Caco-2 (cell line): Measurements from ENCODE around the gene USP20. TPM values are rescaled to one million over a fixed set of nuclear protein-coding genes. Genes with fewer than 3 reads are reported as not detected.

ENCODE experiments used
- BruUV-seq: library from RNA; stranded (reverse); fragments of 400-500 nt; replicated peaks from 2 replicates; lab custom pipeline; 2021; lab: Mats Ljungman, UMichigan
- CTCF ChIA-PET: fragments of 300-600 bp; sonication (Branson Sonifier 250); formaldehyde crosslinking; loops from one replicate; lab custom pipeline; 2022; ENCODE audit warnings: antibody characterized with exemption; lab: Charles Lee
- POLR2A ChIA-PET: fragments of 300-600 bp; sonication (Branson Sonifier 250); formaldehyde crosslinking; loops from one replicate; lab custom pipeline; 2022; ENCODE audit warnings: antibody characterized with exemption; lab: Charles Lee
- DNase-seq, 2 experiments: peaks; one replicate each; pipeline versions ENCODE4 v3.0.0 to v3.0.0-alpha.2; 2020 to 2022
- H3K27me3 ChIP-seq: replicated peaks from 2 replicates; pipeline ENCODE4 v1.6.0; 2011; ENCODE audit warnings: low read length; ENCODE audit not compliant: control insufficient read depth, insufficient read depth
- H3K36me3 ChIP-seq: 2 replicates; pipeline ENCODE4 v1.5.1; 2011; ENCODE audit warnings: low read length; ENCODE audit not compliant: control insufficient read depth, insufficient read depth
- H3K4me1 ChIP-seq: fragments of 250-450 bp; sonication (Bioruptor Pico); 2 replicates; pipeline ENCODE4 v1.5.1; 2020; ENCODE audit warnings: mild to moderate bottlenecking
- H3K4me3 ChIP-seq: 2 replicates; pipeline ENCODE4 v1.5.1; 2011; ENCODE audit warnings: low read depth, mild to moderate bottlenecking, control low read depth, low read length
- H3K9me3 ChIP-seq: fragments of 250-450 bp; sonication (Bioruptor Pico); 2 replicates; pipeline ENCODE4 v1.5.1; 2020; ENCODE audit warnings: mild to moderate bottlenecking, moderate library complexity
- H3K27ac Mint-ChIP-seq: one replicate; pipeline ENCODE4 v1.8.0; 2022; ENCODE audit warnings: mixed read lengths; ENCODE audit not compliant: unreplicated experiment
- H3K27me3 Mint-ChIP-seq: one replicate; pipeline ENCODE4 v1.8.0; 2022; ENCODE audit warnings: mixed read lengths; ENCODE audit not compliant: insufficient read depth, unreplicated experiment
- H3K36me3 Mint-ChIP-seq: one replicate; pipeline ENCODE4 v1.8.0; 2022; ENCODE audit warnings: mild to moderate bottlenecking, mixed read lengths; ENCODE audit not compliant: insufficient read depth, unreplicated experiment
- H3K4me1 Mint-ChIP-seq: one replicate; pipeline ENCODE4 v1.8.0; 2022; ENCODE audit warnings: low read depth, mixed read lengths; ENCODE audit not compliant: unreplicated experiment
- H3K4me3 Mint-ChIP-seq: one replicate; pipeline ENCODE4 v1.8.0; 2022; ENCODE audit warnings: mild to moderate bottlenecking, moderate library complexity, mixed read lengths; ENCODE audit not compliant: unreplicated experiment
- H3K9me3 Mint-ChIP-seq: one replicate; pipeline ENCODE4 v1.8.0; 2022; ENCODE audit warnings: mixed read lengths; ENCODE audit not compliant: unreplicated experiment
- CTCF ChIP-seq, 2 experiments: fragments of 200-600 bp in 1 of 2; IDR thresholded peaks; 1 replicate in 1 of 2; 2 replicates in 1 of 2; pipeline versions ENCODE4 v1.5.1 to v1.8.0; 2011 to 2022; ENCODE audit warnings: antibody characterized with exemption in 1 of 2, control low read depth in 1 of 2, inconsistent platforms in 1 of 2, low read depth in 1 of 2, low read length in 1 of 2, mild to moderate bottlenecking in 1 of 2, moderate library complexity in 1 of 2; ENCODE audit not compliant: insufficient read depth in 1 of 2, severe bottlenecking in 1 of 2, unreplicated experiment in 1 of 2
- intact Hi-C: fragments of 100-400 bp; cut with micrococcal nuclease; formaldehyde crosslinking; loops from one replicate; pipeline ENCODE4 v1.10.0; 2022; ENCODE audit not compliant: unreplicated experiment
- total RNA-seq: library from RNA; stranded (reverse); gene quantifications from 2 replicates; pipeline ENCODE4 v1.2.3, GENCODE V29; 2022

The USP20 gene
- total RNA-seq, 1 experiment from 2014 or later = 13.9 TPM

GRCh38 chr9:129857207-129857606 is 21.9 kb downstream of the USP20 start:
- BruUV-seq = no TSS peak
- Mint-ChIP-seq H3K9me3 (no peaks in the 10 kb centered on the region), H3K27me3 (no peaks in the 10 kb centered on the region), H3K36me3 (peaks cover 5% of the 10 kb centered on the region), H3K27ac (no peak overlapping the region), H3K4me3 (no peak overlapping the region), H3K4me1 (no peaks in the 10 kb centered on the region)
- Histone ChIP-seq H3K4me1 (no peaks in the 10 kb centered on the region; the same call in 1 of the 2 replicates), H3K27me3 (no peaks in the 10 kb centered on the region), H3K4me3 (no peak overlapping the region), H3K9me3 (no peaks in the 10 kb centered on the region), H3K36me3 (no peaks in the 10 kb centered on the region)
- intact Hi-C loops = no loop called here
- ChIA-PET POLR2A (no interaction called here), CTCF (no interaction called here)
- TF ChIP-seq CTCF (IDR thresholded peaks at IDR 0.05; ENCODE audit: insufficient read depth in 1 of 2, low read depth in 1 of 2, low read length in 1 of 2, severe bottlenecking in 1 of 2, unreplicated experiment in 1 of 2) = no peak
- DNase-seq = no peak

DNA sequence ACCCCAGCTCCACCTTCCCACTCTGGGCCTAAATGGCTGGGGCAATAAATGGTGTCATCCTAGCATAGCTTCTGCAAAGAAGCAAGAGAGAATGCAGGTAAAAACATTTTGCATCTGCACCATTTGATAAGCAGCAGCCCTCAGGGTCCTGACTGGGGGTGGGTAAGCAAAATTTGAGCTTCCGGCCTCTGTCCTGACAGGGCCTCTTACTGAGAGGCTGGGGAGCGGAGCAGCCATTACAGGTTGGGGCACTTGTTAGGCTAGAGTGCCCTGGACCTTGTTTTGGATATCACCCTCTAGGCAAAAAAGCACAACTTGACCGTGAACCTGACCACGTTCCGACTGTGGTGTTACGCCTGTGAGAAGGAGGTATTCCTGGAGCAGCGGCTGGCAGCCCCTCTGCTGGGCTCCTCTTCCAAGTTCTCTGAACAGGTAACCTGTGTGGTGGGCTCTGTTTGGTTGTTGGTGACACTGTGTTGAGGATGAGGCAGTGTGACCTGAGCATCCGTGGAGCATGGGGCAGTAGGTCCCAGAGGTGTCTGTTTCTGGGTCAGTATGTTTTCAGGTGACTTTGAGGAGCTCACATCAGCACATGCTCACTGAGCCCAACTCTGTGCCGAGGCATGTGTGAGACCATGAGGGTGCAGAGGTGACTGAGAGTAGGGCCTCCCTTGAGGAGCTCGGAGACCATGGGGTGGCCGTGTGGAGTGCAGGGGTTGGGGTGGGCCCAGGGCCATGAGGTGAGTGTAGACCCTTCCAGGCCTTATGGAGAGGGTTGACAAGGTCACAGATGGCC is 23.1 kb downstream of the USP20 start:
- ChIA-PET POLR2A (no interaction called here), CTCF (no interaction called here)
- Mint-ChIP-seq H3K9me3 (no peaks in the 10 kb centered on the region), H3K4me1 (no peaks in the 10 kb centered on the region), H3K36me3 (peaks cover 5% of the 10 kb centered on the region), H3K27ac (no peak overlapping the region), H3K4me3 (no peak overlapping the region), H3K27me3 (no peaks in the 10 kb centered on the region)
- DNase-seq = no peak
- Histone ChIP-seq H3K36me3 (no peaks in the 10 kb centered on the region), H3K4me1 (no peaks in the 10 kb centered on the region), H3K9me3 (no peaks in the 10 kb centered on the region), H3K4me3 (no peak overlapping the region), H3K27me3 (no peaks in the 10 kb centered on the region)
- intact Hi-C loops = no loop called here
- BruUV-seq = no TSS peak
- no peak for TF ChIP-seq CTCF (IDR thresholded peaks at IDR 0.05; ENCODE audit: insufficient read depth in 1 of 2, low read depth in 1 of 2, low read length in 1 of 2, severe bottlenecking in 1 of 2, unreplicated experiment in 1 of 2)

- DNase-seq = no peak
- no peak for TF ChIP-seq CTCF (IDR thresholded peaks at IDR 0.05; ENCODE audit: insufficient read depth in 1 of 2, low read depth in 1 of 2, low read length in 1 of 2, severe bottlenecking in 1 of 2, unreplicated experiment in 1 of 2)
- no peaks in the 10 kb centered on the region for H3K4me1 Mint-ChIP-seq
- no peaks in the 10 kb centered on the region for H3K9me3 ChIP-seq
- H3K36me3 ChIP-seq = no peaks in the 10 kb centered on the region
- ChIA-PET CTCF (interaction anchor here (0.6 kb wide), 1 partner anchor 705 kb away, joined by 4 read pairs; no protein-coding TSS in a partner anchor), POLR2A (no interaction called here)
- no peak overlapping the region for H3K4me3 ChIP-seq
- H3K27ac Mint-ChIP-seq = no peak overlapping the region
- BruUV-seq = no TSS peak
- no peaks in the 10 kb centered on the region for H3K27me3 ChIP-seq
- H3K4me1 ChIP-seq = no peaks in the 10 kb centered on the region
- H3K27me3 Mint-ChIP-seq = no peaks in the 10 kb centered on the region
- no peak overlapping the region for H3K4me3 Mint-ChIP-seq
- intact Hi-C loops = no loop called here
- H3K36me3 Mint-ChIP-seq = peaks cover 11% of the 10 kb centered on the region
- H3K9me3 Mint-ChIP-seq = no peaks in the 10 kb centered on the region
Measured at GRCh38 chr9:129860653-129861446, 25.6 kb downstream of the USP20 start.
